Measurements from ENCODE around the gene BRIP1.
"Not testable (repeated sequence)": the region's sequence is repeated elsewhere in the genome, so short reads cannot be mapped to it uniquely, and the experiment has no call there.

Gene BRIP1

DNA sequence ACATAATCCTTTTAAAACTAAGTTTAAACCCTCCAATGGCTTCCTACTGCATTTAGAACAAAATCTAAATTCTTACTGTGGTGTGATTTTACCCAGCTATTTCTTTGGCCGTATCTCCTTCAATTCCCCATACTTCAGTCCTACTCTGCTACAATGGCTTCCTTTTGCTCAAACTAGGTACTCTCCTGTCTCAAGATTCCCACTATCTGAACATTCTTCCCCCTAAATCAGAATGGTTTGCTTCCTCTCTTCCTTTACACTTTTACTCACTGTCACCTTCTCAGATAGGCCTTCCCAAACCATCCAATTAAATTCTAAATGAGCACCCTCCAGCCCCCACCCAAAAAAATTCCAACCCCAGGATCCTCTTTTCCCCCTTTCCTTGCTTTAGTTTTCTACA lies 109.2 kb downstream of the BRIP1 start:
- DNase-seq: no peak

- no peak for DNase-seq
Observed at GRCh38 chr17:61753696-61754095, 109.6 kb downstream of the BRIP1 start.

DNA sequence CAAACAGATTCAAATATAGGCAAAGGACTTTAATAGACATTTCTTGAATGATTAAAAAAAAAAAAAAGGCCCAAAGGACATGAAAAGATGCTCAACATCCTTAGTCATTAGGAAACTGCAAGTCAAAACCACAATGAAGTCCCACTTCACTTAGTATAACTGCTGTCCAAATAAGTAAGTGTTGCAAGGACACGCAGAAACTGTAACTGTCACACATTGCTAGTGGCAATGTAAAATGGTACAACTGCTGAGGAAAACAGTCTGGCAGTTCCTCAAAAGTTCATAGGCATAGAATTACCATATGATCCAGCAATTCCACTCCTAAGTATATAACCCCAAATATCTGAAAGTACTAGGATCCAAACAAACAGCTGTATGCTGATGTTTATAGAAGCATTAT lies 112.7 kb downstream of the BRIP1 start:
- DNase-seq: no peak

GRCh38 chr17:61749823-61750404 lies 113.4 kb downstream of the BRIP1 start:
- DNase-seq: no peak

- DNase-seq: no peak
Observed at GRCh38 chr17:61746248-61746985, 116.9 kb downstream of the BRIP1 start.

DNA sequence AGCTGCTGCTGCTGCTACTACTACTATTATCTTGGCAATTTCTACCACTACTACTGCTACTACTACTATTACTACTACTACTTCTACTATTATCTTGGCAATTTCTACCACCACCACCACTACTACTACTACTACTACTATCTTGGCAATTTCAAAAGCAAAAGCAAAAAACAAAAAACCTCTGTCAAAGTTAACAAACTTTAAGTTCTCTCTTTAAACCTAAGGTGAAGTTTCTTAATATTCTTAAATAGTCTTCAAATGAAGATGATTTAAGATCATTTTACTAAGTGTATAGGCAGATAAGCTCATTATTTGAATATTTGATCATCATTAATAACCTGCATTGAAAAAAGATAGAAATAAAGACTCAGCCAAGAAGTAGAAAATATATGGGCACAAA lies 118.5 kb downstream of the BRIP1 start:
- no peak for DNase-seq

DNA sequence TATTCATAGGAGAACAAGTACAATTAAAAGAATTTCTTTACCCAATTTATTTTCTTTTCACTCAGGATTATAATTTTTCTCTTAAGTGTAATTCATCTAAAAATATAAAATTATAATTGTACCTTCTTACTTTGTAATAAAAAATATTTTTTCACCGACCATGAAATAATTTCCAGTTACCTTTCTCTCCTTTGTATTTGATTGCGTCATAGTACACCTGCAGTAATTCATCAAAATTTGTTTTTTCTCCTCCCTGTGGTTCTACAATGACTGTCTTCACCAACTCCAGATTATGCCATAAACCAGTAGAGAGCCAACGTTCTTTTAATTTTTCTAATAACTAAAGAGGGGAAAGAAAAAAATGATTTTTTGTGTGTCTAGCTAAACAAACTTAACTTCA lies 119.1 kb downstream of the BRIP1 start:
- DNase-seq: no peak

- DNase-seq: no peak
Observed at GRCh38 chr17:61743766-61744165, 119.6 kb downstream of the BRIP1 start.

DNA sequence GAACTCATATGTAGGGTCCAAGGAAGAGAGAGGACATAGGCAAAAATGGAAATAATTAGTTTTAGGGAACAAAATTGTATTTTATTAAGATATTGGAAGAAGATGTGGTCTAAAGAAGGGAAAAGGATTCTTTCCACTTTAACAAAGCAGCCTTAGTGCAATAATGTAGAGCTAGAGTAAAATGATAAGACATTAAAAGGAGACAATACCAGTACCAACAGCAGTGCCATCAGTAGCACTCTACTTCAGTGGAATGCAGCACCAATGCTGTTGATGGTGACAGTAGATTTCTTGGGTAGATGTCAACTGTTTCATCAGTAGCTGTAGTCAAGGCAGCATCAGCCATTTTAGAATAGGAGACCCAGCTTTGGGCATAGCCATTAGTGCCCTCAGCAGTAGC lies 124.3 kb downstream of the BRIP1 start:
- DNase-seq: no peak

- no peak for DNase-seq
Observed at GRCh38 chr17:61738249-61738648, 125.1 kb downstream of the BRIP1 start.

DNA sequence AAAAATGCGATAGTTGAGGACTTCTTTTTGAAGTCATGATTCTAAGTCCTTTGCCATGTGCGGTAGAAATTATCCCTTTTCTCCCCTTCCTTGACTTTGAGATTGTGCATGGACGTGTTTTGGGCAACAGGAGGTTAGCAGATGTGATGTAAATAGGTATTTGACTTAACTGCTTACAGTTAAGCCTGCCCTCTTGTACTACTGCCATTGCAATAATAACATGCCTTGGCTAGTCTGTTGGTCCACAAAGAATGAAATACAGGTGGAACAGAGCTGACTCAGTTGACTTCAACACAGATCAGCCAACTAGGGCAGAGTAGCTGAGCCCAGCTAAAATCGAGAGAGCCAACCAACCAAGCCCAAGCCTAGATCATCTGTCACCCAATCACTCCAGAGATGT lies 125.5 kb downstream of the BRIP1 start:
- no peak for DNase-seq

DNA sequence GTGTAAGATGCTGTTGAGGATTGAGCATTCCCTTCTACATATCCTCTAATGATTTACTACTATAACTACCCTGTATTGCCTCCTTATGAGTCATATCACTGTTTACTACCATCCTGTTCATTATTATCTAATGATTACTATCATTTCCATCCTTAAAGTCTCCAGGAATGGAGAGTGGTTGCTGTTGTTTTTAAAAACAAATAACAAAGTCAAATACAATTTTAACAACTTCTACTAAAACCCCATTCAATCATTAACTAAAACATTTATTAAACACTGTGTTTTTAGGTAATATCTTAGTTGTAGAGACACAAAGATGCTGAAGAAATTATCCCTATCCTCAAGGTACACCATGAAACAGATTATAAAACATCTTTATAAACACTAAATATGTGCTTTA lies 126.9 kb downstream of the BRIP1 start:
- DNase-seq: no peak

- DNase-seq: no peak
Observed at GRCh38 chr17:61735807-61736206, 127.5 kb downstream of the BRIP1 start.

- DNase-seq: no peak
Observed at GRCh38 chr17:61734466-61734865, 128.9 kb downstream of the BRIP1 start.

- no peak for DNase-seq
Observed at GRCh38 chr17:61734012-61734411, 129.3 kb downstream of the BRIP1 start.

DNA sequence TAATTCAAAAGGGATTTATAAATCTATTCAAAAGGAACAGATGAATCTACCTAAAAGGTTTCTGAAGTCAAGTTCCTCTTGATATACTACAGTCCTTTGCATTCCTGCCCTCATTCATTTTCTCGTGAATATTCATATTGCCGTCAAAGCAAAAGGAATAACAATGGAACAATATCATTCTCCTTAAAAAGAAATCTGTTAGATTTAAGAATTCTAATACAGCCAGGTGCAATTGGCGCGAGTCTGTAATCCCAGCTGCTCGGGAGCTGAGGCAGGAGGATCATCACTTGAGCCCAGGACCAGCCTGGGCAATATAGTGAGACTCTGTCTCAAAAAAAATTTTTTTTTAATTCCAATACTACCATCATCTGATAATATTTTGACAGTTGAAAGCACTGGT lies 130.3 kb downstream of the BRIP1 start:
- no peak for DNase-seq

DNA sequence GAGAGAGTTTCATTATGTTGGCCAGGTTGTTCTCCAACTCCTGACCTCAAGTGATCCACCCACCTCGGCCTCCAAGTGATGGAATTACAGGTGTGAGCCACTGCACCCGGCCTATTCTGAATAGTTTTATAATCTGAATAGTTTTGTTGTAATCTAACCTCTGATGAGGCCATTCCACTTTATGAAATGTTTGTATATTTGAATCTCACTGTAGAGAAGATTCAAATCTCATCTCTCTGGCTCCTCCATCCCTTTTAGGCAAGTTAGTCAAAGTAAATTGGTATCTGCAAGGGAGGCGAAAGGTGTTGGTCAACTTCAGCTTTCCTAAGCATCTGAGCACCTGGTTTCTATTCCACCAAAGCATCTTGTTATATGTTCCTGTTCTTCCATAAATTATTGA lies 131.2 kb downstream of the BRIP1 start:
- no peak for DNase-seq

DNA sequence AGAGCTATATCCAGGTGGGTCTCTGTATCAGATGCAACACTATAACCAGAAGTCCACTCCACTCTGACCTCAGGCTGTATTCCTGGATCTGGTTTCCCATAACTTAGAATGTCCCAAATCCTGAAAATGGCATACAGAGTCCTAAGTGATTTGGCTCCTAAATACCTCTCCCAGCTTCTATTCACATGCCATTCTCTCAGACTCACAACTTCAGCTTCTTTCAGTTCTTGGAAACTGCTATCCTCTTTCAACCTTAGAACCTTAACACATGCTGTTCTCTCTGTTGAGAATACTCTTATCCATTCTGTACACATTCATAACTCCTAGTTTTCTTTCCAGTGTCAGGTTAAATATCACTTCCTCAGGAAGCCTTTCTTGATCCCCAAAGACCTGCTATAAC lies 132.0 kb downstream of the BRIP1 start:
- no peak for DNase-seq

- no peak for DNase-seq
Observed at GRCh38 chr17:61729690-61730268, 133.5 kb downstream of the BRIP1 start.

- DNase-seq: no peak
Observed at GRCh38 chr17:61728297-61728836, 135.0 kb downstream of the BRIP1 start.

- not testable (repeated sequence) for DNase-seq
Observed at GRCh38 chr17:61727798-61728197, 135.5 kb downstream of the BRIP1 start.

DNA sequence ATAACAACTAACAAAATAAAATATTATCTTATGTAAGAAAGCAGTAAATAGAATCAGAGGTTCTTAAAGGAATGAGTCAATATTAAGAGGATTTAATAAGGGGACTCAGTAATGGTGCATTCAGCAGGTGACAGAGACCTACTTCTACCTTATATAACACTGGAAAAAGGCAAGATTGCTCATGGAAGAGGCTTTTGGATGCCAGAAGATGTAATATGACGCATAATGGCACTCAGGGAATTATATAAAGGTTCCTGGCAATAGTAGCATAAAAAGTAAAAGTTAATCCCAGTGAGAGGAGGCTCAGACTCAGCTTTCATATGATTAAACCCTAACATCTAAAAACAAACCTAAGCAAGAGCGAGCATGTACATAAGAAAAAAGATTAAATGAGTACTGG lies 136.4 kb downstream of the BRIP1 start:
- no peak for DNase-seq

DNA sequence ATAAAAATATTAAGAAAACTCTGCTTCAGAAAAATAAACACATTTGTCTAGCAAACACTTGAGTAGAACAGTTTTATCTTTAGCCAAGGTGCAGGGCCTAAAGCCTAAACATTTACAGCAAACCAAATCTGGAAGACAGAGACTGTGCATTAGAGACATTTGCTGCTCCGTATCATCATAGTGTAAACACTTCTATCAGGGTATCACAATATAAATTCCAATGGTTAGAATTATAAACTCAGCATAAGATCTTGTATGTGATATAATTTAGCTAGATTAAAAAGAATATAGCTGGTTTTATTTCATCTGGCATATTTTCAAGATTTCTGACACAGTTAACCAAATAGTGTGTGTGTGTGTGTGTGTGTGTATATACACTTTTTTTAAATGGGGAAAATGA lies 138.6 kb downstream of the BRIP1 start:
- DNase-seq: no peak

- no peak for DNase-seq
Observed at GRCh38 chr17:61723914-61724313, 139.4 kb downstream of the BRIP1 start.

Measured in activated gamma-delta T cell treated with Interleukin-2 at 50 U/mL for 16 hours (primary cell).